ENCODE measurements around the gene STK25.

Gene STK25

GRCh38 chr2:241508240-241509154 is at the start of gene STK25:
Gene STK25 (minus strand): TSS chr2:241508584. CDS start chr2:241508035, 549 bp downstream.
- peak; percentile 98 for DNase-seq (ENCODE audit: extremely low spot score, insufficient read length, low read depth)
- peak; percentile 97 for FAIRE-seq

- no peak for FAIRE-seq
- no peak for DNase-seq (ENCODE audit: extremely low spot score, insufficient read length, low read depth)
These were observed 48.4 kb upstream of the STK25 start for GRCh38 chr2:241556746-241557145.

- DNase-seq (ENCODE audit: extremely low spot score, insufficient read length, low read depth) (no peak), FAIRE-seq (no peak)
These were observed 47.3 kb upstream of the STK25 start for GRCh38 chr2:241555711-241556110.

GRCh38 chr2:241554610-241555322 is 46.4 kb upstream of the STK25 start:
- no peak for FAIRE-seq

GRCh38 chr2:241553981-241554380 is 45.6 kb upstream of the STK25 start:
- DNase-seq (ENCODE audit: extremely low spot score, insufficient read length, low read depth) (no peak), FAIRE-seq (no peak)

More at GRCh38 chr2:241554610-241555322, 46.4 kb upstream of the STK25 start:
- no peak for DNase-seq (ENCODE audit: extremely low spot score, insufficient read length, low read depth)

GRCh38 chr2:241553512-241553830 is 45.1 kb upstream of the STK25 start:
- FAIRE-seq, result no peak
- DNase-seq (ENCODE audit: extremely low spot score, insufficient read length, low read depth), result no peak

- DNase-seq (ENCODE audit: extremely low spot score, insufficient read length, low read depth), result no peak
- FAIRE-seq, result no peak
These were observed 43.8 kb upstream of the STK25 start for GRCh38 chr2:241551998-241552737.

GRCh38 chr2:241551599-241551997 is 43.2 kb upstream of the STK25 start:
- DNase-seq (ENCODE audit: extremely low spot score, insufficient read length, low read depth), result no peak
- no peak for FAIRE-seq

- DNase-seq (ENCODE audit: extremely low spot score, insufficient read length, low read depth), result no peak
- FAIRE-seq, result no peak
These were observed 42.5 kb upstream of the STK25 start for GRCh38 chr2:241550616-241551580.

GRCh38 chr2:241548451-241548835 is 40.1 kb upstream of the STK25 start:
- DNase-seq (ENCODE audit: extremely low spot score, insufficient read length, low read depth) (no peak), FAIRE-seq (no peak)

GRCh38 chr2:241547781-241548450 is 39.5 kb upstream of the STK25 start:
- DNase-seq (ENCODE audit: extremely low spot score, insufficient read length, low read depth) (no peak), FAIRE-seq (no peak)

- FAIRE-seq (no peak), DNase-seq (ENCODE audit: extremely low spot score, insufficient read length, low read depth) (no peak)
These were observed 38.6 kb upstream of the STK25 start for GRCh38 chr2:241546771-241547498.

- DNase-seq (ENCODE audit: extremely low spot score, insufficient read length, low read depth) (no peak), FAIRE-seq (no peak)
These were observed 37.4 kb upstream of the STK25 start for GRCh38 chr2:241545523-241546473.

GRCh38 chr2:241545106-241545505 is 36.7 kb upstream of the STK25 start:
- no peak for DNase-seq (ENCODE audit: extremely low spot score, insufficient read length, low read depth)
- FAIRE-seq, result no peak

GRCh38 chr2:241542278-241542605 is 33.9 kb upstream of the STK25 start:
- DNase-seq (ENCODE audit: extremely low spot score, insufficient read length, low read depth) (no peak), FAIRE-seq (no peak)

- DNase-seq (ENCODE audit: extremely low spot score, insufficient read length, low read depth), result no peak
These were observed 33.3 kb upstream of the STK25 start for GRCh38 chr2:241541564-241542277.

More at GRCh38 chr2:241541564-241542277, 33.3 kb upstream of the STK25 start:
- no peak for FAIRE-seq

Measured in GM18507 (cell line).